Subcutaneous adipose tissue (tissue), 4 donors: ENCODE data around the gene OGDH. TPM values are rescaled to one million over a fixed set of nuclear protein-coding genes. Genes with fewer than 3 reads are reported as not detected.

ENCODE experiments used
- total RNA-seq, 4 donors: library from RNA; depleted of rRNA; stranded (reverse); fragments of >200 nt; gene quantifications; one replicate each; pipeline ENCODE4 v1.1.0, GENCODE V29; 2016
- TF ChIP-seq, protein P1 (sequence below): fragments of 450-650 bp; IDR thresholded peaks from one replicate; pipeline ENCODE4 v1.5.1; 2016; ENCODE audit warnings: low read depth, mild to moderate bottlenecking, control low read depth, antibody characterized with exemption, moderate library complexity

Gene OGDH
- total RNA-seq, 4 donors from 2014 or later: 62.3 to 93.6 (median 68.5) TPM

DNA sequence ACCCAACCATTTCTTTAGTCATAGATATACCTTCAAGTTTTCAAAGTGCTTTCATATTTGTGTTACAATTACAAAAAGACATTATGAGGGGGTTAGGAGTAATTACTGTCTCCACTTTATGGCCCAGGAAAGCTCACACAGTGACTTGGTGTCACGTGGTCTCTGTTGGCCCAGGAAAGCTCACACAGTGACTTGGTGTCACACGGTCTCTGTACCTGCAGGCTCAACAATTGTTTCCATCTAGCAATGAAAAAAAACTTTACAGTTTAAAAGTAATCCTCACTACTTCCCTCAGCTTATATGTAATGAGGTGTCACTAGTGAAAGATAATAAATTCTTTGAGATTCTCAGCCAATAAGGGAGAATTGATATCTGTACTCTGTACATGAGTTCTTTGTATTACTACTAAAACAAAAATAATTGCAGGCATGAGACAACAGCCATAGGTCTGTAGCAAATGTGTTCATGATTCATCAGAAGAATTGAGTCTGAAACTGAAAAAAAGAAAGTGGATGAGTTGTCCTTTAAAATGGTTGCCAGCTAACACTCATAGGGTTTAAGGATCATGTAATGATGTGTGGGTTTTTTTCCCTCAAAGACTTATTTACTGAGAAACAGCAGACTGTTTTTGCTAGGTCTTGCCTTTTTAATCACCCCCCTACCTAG, 10.9 kb downstream of the OGDH start:
- TF ChIP-seq, protein P1, sequence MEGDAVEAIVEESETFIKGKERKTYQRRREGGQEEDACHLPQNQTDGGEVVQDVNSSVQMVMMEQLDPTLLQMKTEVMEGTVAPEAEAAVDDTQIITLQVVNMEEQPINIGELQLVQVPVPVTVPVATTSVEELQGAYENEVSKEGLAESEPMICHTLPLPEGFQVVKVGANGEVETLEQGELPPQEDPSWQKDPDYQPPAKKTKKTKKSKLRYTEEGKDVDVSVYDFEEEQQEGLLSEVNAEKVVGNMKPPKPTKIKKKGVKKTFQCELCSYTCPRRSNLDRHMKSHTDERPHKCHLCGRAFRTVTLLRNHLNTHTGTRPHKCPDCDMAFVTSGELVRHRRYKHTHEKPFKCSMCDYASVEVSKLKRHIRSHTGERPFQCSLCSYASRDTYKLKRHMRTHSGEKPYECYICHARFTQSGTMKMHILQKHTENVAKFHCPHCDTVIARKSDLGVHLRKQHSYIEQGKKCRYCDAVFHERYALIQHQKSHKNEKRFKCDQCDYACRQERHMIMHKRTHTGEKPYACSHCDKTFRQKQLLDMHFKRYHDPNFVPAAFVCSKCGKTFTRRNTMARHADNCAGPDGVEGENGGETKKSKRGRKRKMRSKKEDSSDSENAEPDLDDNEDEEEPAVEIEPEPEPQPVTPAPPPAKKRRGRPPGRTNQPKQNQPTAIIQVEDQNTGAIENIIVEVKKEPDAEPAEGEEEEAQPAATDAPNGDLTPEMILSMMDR: no peak

DNA sequence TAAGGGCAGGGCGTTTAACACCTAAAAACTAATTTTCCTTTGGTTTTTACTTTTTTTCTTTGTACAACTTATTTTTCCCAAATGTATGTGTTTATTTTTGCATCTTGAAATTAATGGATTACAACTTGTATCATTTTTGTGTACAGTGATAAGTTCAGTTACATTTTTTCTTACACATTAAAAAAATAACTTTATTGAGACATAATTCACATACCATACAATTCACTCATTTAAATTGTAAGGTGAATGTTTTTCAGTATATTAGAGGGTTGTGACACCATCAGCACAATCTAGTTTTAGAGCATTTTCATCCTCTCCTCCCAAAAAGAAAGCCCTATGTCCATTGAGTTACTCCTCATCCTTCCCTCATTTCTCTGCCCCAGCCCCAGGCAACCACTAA, 11.6 kb downstream of the OGDH start:
- TF ChIP-seq, protein P1: no peak

DNA sequence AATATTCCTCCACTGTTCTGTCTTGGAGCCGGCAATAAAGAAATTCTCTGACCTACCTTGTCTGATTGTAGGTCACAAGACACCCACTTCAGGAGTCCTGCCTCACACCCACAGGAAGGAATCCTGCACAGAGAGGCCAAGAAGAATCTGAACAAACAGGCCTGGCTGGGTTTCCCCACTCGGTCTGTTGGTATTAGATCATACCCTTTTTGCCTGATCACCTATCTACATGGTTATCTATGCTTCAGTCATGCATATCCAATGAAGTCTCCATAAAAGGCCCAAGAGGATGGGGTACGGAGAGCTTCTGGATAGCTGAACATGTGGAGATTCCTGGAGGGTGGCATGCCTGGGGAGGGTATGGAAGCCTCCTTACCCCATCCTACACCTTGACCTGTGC, 12.3 kb downstream of the OGDH start:
- TF ChIP-seq, protein P1: no peak

DNA sequence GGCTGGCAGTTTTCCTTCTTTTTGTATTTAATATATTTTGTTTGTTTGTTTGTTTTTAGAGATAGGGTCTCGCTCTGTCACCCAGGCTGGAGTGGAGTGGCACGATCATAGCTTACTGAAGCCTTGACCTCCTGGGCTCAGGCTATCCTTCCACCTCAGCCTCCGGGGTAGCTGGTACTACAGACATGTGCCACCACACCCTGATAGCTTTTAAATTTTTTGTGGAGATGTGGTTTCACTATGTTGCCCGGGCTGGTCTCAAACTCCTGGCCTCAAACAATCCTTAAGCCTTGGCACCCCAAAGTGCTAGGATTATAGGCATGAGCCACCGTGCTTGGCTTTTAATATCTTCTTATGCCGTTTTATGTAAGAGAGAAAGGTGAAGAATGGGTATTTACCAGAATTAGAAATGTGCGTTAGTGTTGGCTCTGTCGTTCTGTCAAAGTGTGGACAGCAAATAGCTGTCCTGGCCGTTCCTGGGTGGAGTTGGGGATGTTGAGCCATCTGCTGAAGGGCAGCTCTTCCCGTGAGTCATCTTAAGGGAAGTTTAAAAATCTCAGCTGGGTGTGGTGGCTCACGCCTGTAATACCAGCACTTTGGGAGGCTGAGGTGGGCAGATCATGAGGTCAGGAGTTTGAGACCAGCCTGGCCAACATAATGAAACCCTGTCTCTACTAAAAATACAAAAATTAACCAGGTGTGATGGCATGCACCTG, 14.8 kb downstream of the OGDH start:
- TF ChIP-seq, protein P1: no peak

DNA sequence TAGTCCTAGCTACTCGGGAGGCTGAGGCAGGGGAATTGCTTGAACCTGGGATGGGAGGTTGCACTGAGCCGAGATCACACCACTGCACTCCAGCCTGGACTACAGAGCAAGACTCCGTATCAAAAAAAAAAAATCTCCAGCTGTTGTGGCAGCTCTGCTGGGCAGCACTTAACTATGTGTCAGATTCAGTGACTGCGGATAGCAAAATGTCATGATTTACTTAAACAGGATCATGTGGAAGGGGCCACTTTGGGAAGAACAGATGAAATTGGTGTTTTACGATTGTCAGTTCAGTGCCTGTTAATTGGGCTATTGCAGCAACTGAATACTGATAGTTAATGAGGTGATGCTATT, 15.3 kb downstream of the OGDH start:
- TF ChIP-seq, protein P1: no peak

DNA sequence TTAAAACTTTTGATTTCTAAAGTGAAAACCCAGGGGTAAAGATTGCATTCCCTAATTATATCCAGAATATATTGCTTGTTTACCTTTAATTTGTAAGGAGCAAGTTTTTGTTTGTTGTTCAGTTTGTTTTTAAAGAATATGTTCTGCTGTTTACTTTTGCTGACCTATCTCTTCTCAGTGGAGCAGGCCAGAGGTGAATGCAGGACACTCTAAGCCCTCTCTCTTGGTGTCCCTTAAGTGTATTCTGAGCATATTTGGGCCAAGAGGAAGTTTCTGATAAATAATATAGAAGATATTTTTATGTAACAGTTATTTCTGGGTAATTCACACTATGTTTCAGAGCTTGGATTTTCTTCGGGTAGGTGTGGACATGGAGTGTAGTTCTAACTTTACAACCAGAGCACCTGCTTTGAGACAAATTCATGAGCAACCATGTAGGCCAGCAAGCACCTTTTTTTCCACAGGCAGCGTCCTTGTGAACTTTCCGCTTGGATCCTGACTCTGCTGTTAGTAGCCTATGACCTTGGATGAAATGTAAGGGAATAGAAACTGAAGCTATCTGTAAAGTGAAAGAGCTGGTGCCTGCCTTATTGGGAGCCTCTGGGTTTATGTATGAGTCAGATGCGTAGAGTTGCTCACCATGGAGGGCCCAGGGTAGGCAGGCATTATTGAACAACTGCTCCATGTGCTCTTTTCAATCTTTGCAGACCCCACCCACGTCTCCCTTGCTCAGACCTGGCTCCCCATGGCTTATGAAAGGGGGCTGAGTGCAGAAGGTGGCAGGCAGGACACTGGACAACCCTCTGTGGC, 16.1 kb downstream of the OGDH start:
- TF ChIP-seq, protein P1: no peak

DNA sequence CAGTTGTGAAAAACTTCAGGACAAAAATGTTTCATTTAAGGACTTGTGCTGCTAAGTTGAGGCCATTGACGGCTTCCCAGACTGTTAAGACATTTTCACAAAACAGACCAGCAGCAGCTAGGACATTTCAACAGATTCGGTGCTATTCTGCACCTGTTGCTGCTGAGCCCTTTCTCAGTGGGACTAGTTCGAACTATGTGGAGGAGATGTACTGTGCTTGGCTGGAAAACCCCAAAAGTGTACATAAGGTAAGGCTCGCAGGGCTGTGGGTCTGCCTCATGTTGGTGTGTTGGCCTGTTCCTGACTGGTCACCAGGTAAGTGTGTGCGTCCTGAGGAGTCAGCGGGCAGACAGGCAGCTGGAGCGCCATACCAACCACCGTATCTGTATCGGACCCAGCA, 17.9 kb downstream of the OGDH start:
- TF ChIP-seq, protein P1: no peak
